ENCODE measurements around the gene CYP2U1. TPM values are rescaled to one million over a fixed set of nuclear protein-coding genes. Genes with fewer than 3 reads are reported as not detected.

Gene CYP2U1
- total RNA-seq, 1 donor from 2014 or later: 19.6 TPM

DNA sequence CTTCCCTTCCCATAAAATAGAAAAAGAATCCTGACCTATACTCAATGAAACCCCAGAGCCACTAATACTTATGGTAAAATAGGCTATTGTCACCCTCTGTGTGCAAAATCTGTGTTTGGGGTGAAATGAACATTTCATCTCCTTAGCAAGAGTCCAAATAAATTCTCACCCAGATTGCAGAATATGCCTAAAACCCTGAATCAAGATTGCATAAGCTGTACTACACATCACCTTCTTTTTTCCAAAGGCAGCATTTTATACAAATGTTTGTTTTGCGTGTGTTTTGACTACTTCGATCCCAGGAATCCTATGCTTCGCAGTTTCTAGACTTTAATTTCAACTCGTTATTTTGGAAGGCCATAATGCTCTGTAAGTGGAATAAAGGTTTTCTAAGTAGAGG, 46.1 kb downstream of the CYP2U1 start:
- no peak for TF ChIP-seq CTCF (IDR thresholded peaks at IDR 0.05)
- no peak for TF ChIP-seq POLR2AphosphoS5 (IDR thresholded peaks at IDR 0.05; ENCODE audit: insufficient read depth in 1 of 2, low read depth in 1 of 2)
- TF ChIP-seq POLR2A (IDR thresholded peaks at IDR 0.05): no peak
- Histone ChIP-seq H3K27me3 (no peaks in the 10 kb centered on the region), H3K9me3 (no peaks in the 10 kb centered on the region), H3K4me1 (no peaks in the 10 kb centered on the region), H3K27ac (no peak overlapping the region), H3K4me3 (no peak overlapping the region), H3K36me3 (no peaks in the 10 kb centered on the region)
- intact Hi-C loops (cut with DNase I): no loop called here
- DNase-seq (ENCODE audit: extremely low spot score in 2 of 2): no peak

- Histone ChIP-seq H3K27ac (no peak overlapping the region), H3K9me3 (no peaks in the 10 kb centered on the region), H3K36me3 (no peaks in the 10 kb centered on the region), H3K4me3 (no peak overlapping the region), H3K4me1 (no peaks in the 10 kb centered on the region), H3K27me3 (no peaks in the 10 kb centered on the region)
- no peak for DNase-seq (ENCODE audit: extremely low spot score in 2 of 2)
- no peak for TF ChIP-seq CTCF (IDR thresholded peaks at IDR 0.05)
- TF ChIP-seq POLR2A (IDR thresholded peaks at IDR 0.05): no peak
- no peak for TF ChIP-seq POLR2AphosphoS5 (IDR thresholded peaks at IDR 0.05; ENCODE audit: insufficient read depth in 1 of 2, low read depth in 1 of 2)
- intact Hi-C loops (cut with DNase I): no loop called here
Observed at GRCh38 chr4:107977966-107978705, 46.8 kb downstream of the CYP2U1 start.

DNA sequence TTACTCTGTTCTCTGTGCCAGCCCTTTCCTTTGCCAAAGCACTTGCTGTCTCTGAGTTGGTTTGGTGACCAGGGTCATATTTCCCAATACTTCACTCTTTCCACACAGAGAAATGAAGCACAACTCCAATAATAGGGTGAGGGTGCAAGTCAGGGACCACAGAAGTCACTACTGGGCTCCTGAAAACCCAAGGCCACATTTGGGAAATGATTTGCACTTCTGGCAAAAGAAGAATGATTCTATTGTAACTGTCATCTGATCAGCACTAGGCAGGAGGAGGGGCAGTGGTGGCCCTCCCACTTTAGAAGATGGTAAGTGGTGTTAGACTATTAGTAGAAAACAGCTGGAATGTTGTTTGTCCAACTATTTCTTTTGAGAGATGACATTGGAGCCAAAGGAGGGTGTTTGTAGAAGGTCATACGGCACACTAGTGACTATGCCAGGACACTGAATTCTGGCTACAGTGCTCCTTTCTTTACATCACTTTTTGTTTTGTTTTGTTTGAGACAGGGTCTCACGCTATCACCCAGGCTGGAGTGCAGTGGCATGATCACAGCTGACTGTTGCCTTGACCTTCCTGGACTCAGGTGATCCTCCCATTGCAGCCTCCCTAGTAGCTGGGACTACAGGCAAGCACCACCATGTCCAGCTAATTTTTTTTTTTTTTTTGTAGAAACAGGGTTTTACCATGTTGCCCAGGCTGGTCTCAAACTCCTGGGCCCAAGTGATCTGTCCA, 47.5 kb downstream of the CYP2U1 start:
- Histone ChIP-seq H3K27me3 (no peaks in the 10 kb centered on the region), H3K4me1 (no peaks in the 10 kb centered on the region), H3K9me3 (no peaks in the 10 kb centered on the region), H3K4me3 (no peak overlapping the region), H3K36me3 (no peaks in the 10 kb centered on the region), H3K27ac (no peak overlapping the region)
- TF ChIP-seq POLR2A (IDR thresholded peaks at IDR 0.05) (no peak), CTCF (IDR thresholded peaks at IDR 0.05) (no peak), POLR2AphosphoS5 (IDR thresholded peaks at IDR 0.05; ENCODE audit: insufficient read depth in 1 of 2, low read depth in 1 of 2) (no peak)
- intact Hi-C loops (cut with DNase I): no loop called here
- DNase-seq (ENCODE audit: extremely low spot score in 2 of 2): no peak

DNA sequence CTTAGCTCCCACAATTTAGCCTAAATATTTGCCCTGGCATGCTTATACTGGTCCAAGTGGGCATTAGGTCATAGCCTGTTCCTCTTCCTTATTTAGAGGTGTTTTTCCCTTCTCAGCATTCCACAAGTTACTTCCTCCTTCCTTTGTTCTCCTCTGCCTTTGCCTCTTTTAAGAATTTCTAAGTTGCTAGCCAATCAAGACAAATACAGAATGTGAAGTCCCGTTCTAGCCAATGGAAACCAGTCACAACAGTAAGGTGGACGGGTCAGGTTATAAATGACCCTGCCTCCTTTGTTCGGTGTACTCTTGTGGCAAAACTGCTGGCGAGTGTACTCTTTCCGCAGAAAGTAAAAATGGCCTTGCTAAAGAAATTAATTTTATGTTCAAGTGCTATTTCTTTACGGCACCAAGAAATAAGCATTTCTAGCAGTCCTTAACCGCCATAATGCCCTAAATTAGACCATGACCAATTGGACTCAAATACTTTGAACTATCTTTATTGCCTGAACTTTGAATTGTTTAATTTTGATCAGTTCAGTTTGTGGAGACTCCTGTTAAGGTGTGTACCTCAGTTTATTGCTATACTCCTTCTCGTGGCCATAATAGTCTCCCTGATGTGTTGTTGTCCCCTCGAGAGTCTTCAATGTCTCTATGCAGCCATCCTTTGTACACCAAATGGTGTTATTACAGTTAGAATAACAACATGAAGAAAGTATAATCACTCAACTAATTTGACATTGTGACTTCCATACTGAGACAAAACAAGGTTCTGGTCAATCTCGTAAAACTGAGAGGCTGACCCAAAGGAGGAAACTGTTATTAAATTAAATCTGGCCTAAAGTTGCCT, 56.8 kb downstream of the CYP2U1 start:
- no peak for DNase-seq (ENCODE audit: extremely low spot score in 2 of 2)
- Histone ChIP-seq H3K9me3 (no peaks in the 10 kb centered on the region), H3K27ac (peak overlapping the region; percentile 91), H3K36me3 (no peaks in the 10 kb centered on the region), H3K4me3 (no peak overlapping the region), H3K27me3 (no peaks in the 10 kb centered on the region), H3K4me1 (peaks cover 43% of the 10 kb centered on the region)
- TF ChIP-seq POLR2AphosphoS5 (IDR thresholded peaks at IDR 0.05; ENCODE audit: insufficient read depth in 1 of 2, low read depth in 1 of 2) (no peak), POLR2A (IDR thresholded peaks at IDR 0.05) (no peak), CTCF (IDR thresholded peaks at IDR 0.05) (no peak)
- intact Hi-C loops (cut with DNase I): no loop called here
